Stomach (tissue), 9 donors: Measurements from ENCODE around the gene PLCG2. TPM values are rescaled to one million over a fixed set of nuclear protein-coding genes. Genes with fewer than 3 reads are reported as not detected.

Experiments
- DNase-seq, 2 donors: peaks; one replicate each; pipeline versions ENCODE4 v3.0.0 to v3.0.0-alpha.2; 2013 to 2019
- H3K27ac ChIP-seq, 5 donors: fragments of 200-600 bp in 4 of 5; sonication (generic) in 4 of 5; one replicate each; pipeline ENCODE4 v1.5.1; 2013 to 2019; ENCODE audit warnings: mild to moderate bottlenecking in 1 of 5, moderate library complexity in 1 of 5
- H3K27me3 ChIP-seq, 3 donors: fragments of 200-600 bp; sonication (generic); one replicate each; pipeline ENCODE4 v1.5.1; 2017 to 2019; ENCODE audit warnings: mixed run types in 1 of 3
- H3K36me3 ChIP-seq, 4 donors: fragments of 200-600 bp; sonication (generic); 1 replicate in 3 of 4; 2 replicates in 1 of 4; pipeline ENCODE4 v1.5.1; 2016 to 2019
- H3K4me1 ChIP-seq, 4 donors: fragments of 200-600 bp; sonication (generic); one replicate each; pipeline ENCODE4 v1.5.1; 2016 to 2019
- H3K4me3 ChIP-seq, 4 donors: fragments of 200-600 bp; sonication (generic) in 3 of 4; one replicate each; pipeline ENCODE4 v1.5.1; 2016 to 2019; ENCODE audit warnings: mild to moderate bottlenecking in 1 of 4
- H3K9me3 ChIP-seq, 4 donors: fragments of 200-600 bp; sonication (generic); one replicate each; pipeline ENCODE4 v1.5.1; 2016 to 2019
- CTCF ChIP-seq, 7 experiments: fragments of 450-650 bp in 4 of 7; fragments of 200-600 bp in 3 of 7; sonication (generic) in 3 of 7; IDR thresholded peaks; one replicate each; pipeline ENCODE4 v1.5.1; 2016 to 2019; ENCODE audit warnings: antibody characterized with exemption in 7 of 7, control low read depth in 2 of 7, mild to moderate bottlenecking in 1 of 7
- EP300 ChIP-seq: sonication (generic); formaldehyde crosslinking; IDR thresholded peaks from one replicate; pipeline ENCODE4 v1.6.1; 2017; ENCODE audit warnings: antibody characterized with exemption
- POLR2A ChIP-seq, 4 donors: fragments of 450-650 bp; IDR thresholded peaks; one replicate each; pipeline ENCODE4 v1.6.1; 2016; ENCODE audit warnings: antibody characterized with exemption in 4 of 4, control low read depth in 2 of 4, mild to moderate bottlenecking in 1 of 4, moderate library complexity in 1 of 4
- POLR2AphosphoS5 ChIP-seq, 3 donors: sonication (generic); formaldehyde crosslinking; IDR thresholded peaks; one replicate each; pipeline ENCODE4 v1.6.1; 2016; ENCODE audit warnings: antibody characterized with exemption in 3 of 3
- WGBS, 5 donors: extraction: QIAGEN DNeasy Blood & Tissue Kit in 3 of 5; methylation state at CpG; one replicate each; pipeline versions ENCODE4 v1.1.5 to v1.1.7; 2013 to 2018; 5-methylcytosine and 5-hydroxymethylcytosine counted together
- intact Hi-C: fragments of 100-400 bp; cut with DNase I; formaldehyde crosslinking; loops from one replicate; pipeline ENCODE4 v1.15.1; 2023; ENCODE audit warnings: low total_unique reads
- polyA plus RNA-seq, 3 donors: library from polyadenylated mRNA; stranded (reverse); fragments of 200-250 nt; gene quantifications; one replicate each; pipeline ENCODE4 v1.2.3, GENCODE V29; 2013
- total RNA-seq, 5 donors: library from RNA; depleted of rRNA; stranded (reverse); fragments of >200 nt; gene quantifications; one replicate each; pipeline versions ENCODE4 v1.1.0 to v1.2.3, GENCODE V29; 2014 to 2016
- donor health status: healthy with polysubstance abuse.
- donor health status: Bipolar disorder and iron deficiency.
- donor health status: healthy.

The PLCG2 gene
- total and polyA plus RNA-seq, 8 donors: 0.87 to 68.5 (median 11.1) TPM

GRCh38 chr16:81814751-81815428 is 35.8 kb downstream of the PLCG2 start:
- 68 to 75% (median 73%) methylated on average over 5 of the region's 5 CpGs for WGBS, 5 donors
- no peak for DNase-seq
- no peak overlapping the region for H3K4me3 ChIP-seq
- H3K36me3 ChIP-seq: no peaks in the 10 kb centered on the region
- H3K27me3 ChIP-seq: no peaks in the 10 kb centered on the region
- TF ChIP-seq POLR2AphosphoS5 (IDR thresholded peaks at IDR 0.05): no peak
- TF ChIP-seq EP300: no peak
- TF ChIP-seq POLR2A (IDR thresholded peaks at IDR 0.05): no peak
- no peak for TF ChIP-seq CTCF (IDR thresholded peaks at IDR 0.05)
- peaks cover 0 to 10% (median 1%) of the 10 kb centered on the region in 4 donors for H3K9me3 ChIP-seq
- H3K27ac ChIP-seq: peak overlapping the region in 2 of 5 donors; percentile 13 to 60
- H3K4me1 ChIP-seq: peaks cover 0 to 12% (median 0%) of the 10 kb centered on the region in 4 donors
- intact Hi-C loops: no loop called here

- Histone ChIP-seq H3K27me3 (no peaks in the 10 kb centered on the region), H3K4me1 (peaks cover 0 to 12% (median 0%) of the 10 kb centered on the region in 4 donors), H3K4me3 (no peak overlapping the region), H3K9me3 (peaks cover 0 to 10% (median 1%) of the 10 kb centered on the region in 4 donors), H3K36me3 (no peaks in the 10 kb centered on the region), H3K27ac (peak overlapping the region in 2 of 5 donors; percentile 11 to 13)
- WGBS, 5 donors: 67 to 78% (median 74%) methylated on average over 5 of the region's 5 CpGs
- DNase-seq: no peak
- no peak for TF ChIP-seq EP300
- TF ChIP-seq POLR2AphosphoS5 (IDR thresholded peaks at IDR 0.05): no peak
- no peak for TF ChIP-seq POLR2A (IDR thresholded peaks at IDR 0.05)
- TF ChIP-seq CTCF (IDR thresholded peaks at IDR 0.05): no peak
- intact Hi-C loops: no loop called here
Measured at GRCh38 chr16:81815429-81815766, 36.3 kb downstream of the PLCG2 start.

- Histone ChIP-seq H3K27ac (peak overlapping the region in 1 of 5 donors; percentile 73), H3K9me3 (peaks cover 0 to 10% (median 1%) of the 10 kb centered on the region in 4 donors), H3K27me3 (no peaks in the 10 kb centered on the region), H3K4me1 (peaks cover 0 to 12% (median 0%) of the 10 kb centered on the region in 4 donors), H3K4me3 (no peak overlapping the region), H3K36me3 (no peaks in the 10 kb centered on the region)
- no peak for TF ChIP-seq POLR2A (IDR thresholded peaks at IDR 0.05)
- TF ChIP-seq EP300: no peak
- no peak for TF ChIP-seq CTCF (IDR thresholded peaks at IDR 0.05)
- no peak for TF ChIP-seq POLR2AphosphoS5 (IDR thresholded peaks at IDR 0.05)
- no peak for DNase-seq
- intact Hi-C loops: no loop called here
- 85 to 100% (median 91%) methylated on average over 2 of the region's 2 CpGs for WGBS, 5 donors
Measured at GRCh38 chr16:81816351-81816750, 37.3 kb downstream of the PLCG2 start.

- TF ChIP-seq EP300: no peak
- no peak for TF ChIP-seq POLR2AphosphoS5 (IDR thresholded peaks at IDR 0.05)
- Histone ChIP-seq H3K4me1 (peaks cover 0 to 12% (median 0%) of the 10 kb centered on the region in 4 donors), H3K27me3 (no peaks in the 10 kb centered on the region), H3K36me3 (no peaks in the 10 kb centered on the region), H3K27ac (peak overlapping the region in 1 of 5 donors; percentile 73), H3K4me3 (no peak overlapping the region), H3K9me3 (peaks cover 0 to 10% (median 1%) of the 10 kb centered on the region in 4 donors)
- intact Hi-C loops: no loop called here
- WGBS, 5 donors: 82 to 94% (median 84%) methylated on average over 8 of the region's 8 CpGs
- DNase-seq: no peak
Measured at GRCh38 chr16:81816793-81817210, 37.7 kb downstream of the PLCG2 start.

GRCh38 chr16:81817296-81817695 is 38.2 kb downstream of the PLCG2 start:
- H3K9me3 ChIP-seq: peaks cover 0 to 10% (median 1%) of the 10 kb centered on the region in 4 donors
- H3K27ac ChIP-seq: peak overlapping the region in 1 of 5 donors; percentile 73
- 85 to 92% (median 89%) methylated on average over 8 of the region's 8 CpGs for WGBS, 5 donors
- TF ChIP-seq POLR2AphosphoS5 (IDR thresholded peaks at IDR 0.05) (no peak), POLR2A (IDR thresholded peaks at IDR 0.05) (no peak), CTCF (IDR thresholded peaks at IDR 0.05) (no peak), EP300 (no peak)
- H3K27me3 ChIP-seq: no peaks in the 10 kb centered on the region
- no peaks in the 10 kb centered on the region for H3K36me3 ChIP-seq
- no peak overlapping the region for H3K4me3 ChIP-seq
- intact Hi-C loops: no loop called here
- DNase-seq: no peak
- peaks cover 0 to 12% (median 0%) of the 10 kb centered on the region in 4 donors for H3K4me1 ChIP-seq
